Glomerular endothelial cell (primary cell): ENCODE measurements around the gene ALG8. TPM values are rescaled to one million over a fixed set of nuclear protein-coding genes. Genes with fewer than 3 reads are reported as not detected.

Source experiments
- DNase-seq: peaks from one replicate; pipeline ENCODE4 v3.0.0-alpha.2; 2011; ENCODE audit warnings: low read depth, low spot score; ENCODE audit errors: extremely low read depth
- total RNA-seq: library from RNA; depleted of rRNA; stranded (reverse); fragments of >200 nt; gene quantifications from 2 replicates; pipeline ENCODE4 v1.2.3, GENCODE V29; 2015

Gene ALG8
- total RNA-seq, 1 donor from 2014 or later, result 25.8 TPM

- no peak for DNase-seq
Measured at GRCh38 chr11:78161346-78161745, 21.9 kb upstream of the ALG8 start.

- DNase-seq, result no peak
Measured at GRCh38 chr11:78160557-78160956, 21.1 kb upstream of the ALG8 start.

GRCh38 chr11:78158987-78159652 is 19.7 kb upstream of the ALG8 start:
- no peak for DNase-seq

GRCh38 chr11:78156127-78156844 is 16.9 kb upstream of the ALG8 start:
- DNase-seq, result no peak

GRCh38 chr11:78151804-78152203 is 12.4 kb upstream of the ALG8 start:
- DNase-seq, result no peak

GRCh38 chr11:78150754-78151153 is 11.3 kb upstream of the ALG8 start:
- DNase-seq, result no peak

- DNase-seq, result no peak
Measured at GRCh38 chr11:78150346-78150745, 10.9 kb upstream of the ALG8 start.

GRCh38 chr11:78149646-78150045 is 10.2 kb upstream of the ALG8 start:
- no peak for DNase-seq

- no peak for DNase-seq
Measured at GRCh38 chr11:78147807-78148206, 8.4 kb upstream of the ALG8 start.

GRCh38 chr11:78145511-78146025 is 6.1 kb upstream of the ALG8 start:
- DNase-seq, result no peak

GRCh38 chr11:78140392-78141077 is 1.1 kb upstream of the ALG8 start:
- no peak for DNase-seq

GRCh38 chr11:78138694-78139421 is 568 bp downstream of the ALG8 start:
- no peak for DNase-seq

- no peak for DNase-seq
Measured at GRCh38 chr11:78138291-78138690, 1.1 kb downstream of the ALG8 start.

- no peak for DNase-seq
Measured at GRCh38 chr11:78132475-78132874, 7.0 kb downstream of the ALG8 start.

GRCh38 chr11:78131956-78132355 is 7.5 kb downstream of the ALG8 start:
- DNase-seq, result no peak

- no peak for DNase-seq
Measured at GRCh38 chr11:78127403-78127802, 12.0 kb downstream of the ALG8 start.

- DNase-seq, result no peak
Measured at GRCh38 chr11:78112582-78113275, 26.7 kb downstream of the ALG8 start.

- no peak for DNase-seq
Measured at GRCh38 chr11:78111298-78111697, 28.1 kb downstream of the ALG8 start.

- DNase-seq, result no peak
Measured at GRCh38 chr11:78110830-78111229, 28.6 kb downstream of the ALG8 start.

GRCh38 chr11:78110351-78110750 is 29.1 kb downstream of the ALG8 start:
- DNase-seq, result no peak
